Right lobe of liver (tissue), 4 donors: ENCODE results near the gene COPS6.

Source experiments
- POLR2A ChIP-seq: fragments of 450-650 bp; IDR thresholded peaks from one replicate; pipeline ENCODE4 v1.6.1; 2017; ENCODE audit warnings: antibody characterized with exemption, mild to moderate bottlenecking
- TF ChIP-seq, protein P1 (sequence below), 4 donors: fragments of 200-600 bp in 3 of 4; fragments of 450-650 bp in 1 of 4; IDR thresholded peaks; one replicate each; pipeline versions ENCODE4 v1.5.1 to v1.8.0; 2016 to 2022; ENCODE audit warnings: antibody characterized with exemption in 4 of 4, mild to moderate bottlenecking in 2 of 4
- donor health status: DM: no; HTN: no; CAD: no.
- donor health status: DM: no; HTN: no; CAD: no.
- donor health status: DM: no; HTN: yes; CAD: no.

- TF ChIP-seq, protein P1, sequence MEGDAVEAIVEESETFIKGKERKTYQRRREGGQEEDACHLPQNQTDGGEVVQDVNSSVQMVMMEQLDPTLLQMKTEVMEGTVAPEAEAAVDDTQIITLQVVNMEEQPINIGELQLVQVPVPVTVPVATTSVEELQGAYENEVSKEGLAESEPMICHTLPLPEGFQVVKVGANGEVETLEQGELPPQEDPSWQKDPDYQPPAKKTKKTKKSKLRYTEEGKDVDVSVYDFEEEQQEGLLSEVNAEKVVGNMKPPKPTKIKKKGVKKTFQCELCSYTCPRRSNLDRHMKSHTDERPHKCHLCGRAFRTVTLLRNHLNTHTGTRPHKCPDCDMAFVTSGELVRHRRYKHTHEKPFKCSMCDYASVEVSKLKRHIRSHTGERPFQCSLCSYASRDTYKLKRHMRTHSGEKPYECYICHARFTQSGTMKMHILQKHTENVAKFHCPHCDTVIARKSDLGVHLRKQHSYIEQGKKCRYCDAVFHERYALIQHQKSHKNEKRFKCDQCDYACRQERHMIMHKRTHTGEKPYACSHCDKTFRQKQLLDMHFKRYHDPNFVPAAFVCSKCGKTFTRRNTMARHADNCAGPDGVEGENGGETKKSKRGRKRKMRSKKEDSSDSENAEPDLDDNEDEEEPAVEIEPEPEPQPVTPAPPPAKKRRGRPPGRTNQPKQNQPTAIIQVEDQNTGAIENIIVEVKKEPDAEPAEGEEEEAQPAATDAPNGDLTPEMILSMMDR (IDR thresholded peaks at IDR 0.05) = no peak
- TF ChIP-seq POLR2A = no peak
Measured at GRCh38 chr7:100095289-100095688, 6.5 kb downstream of the COPS6 start.
